Vagina (tissue), 2 donors: ENCODE data around the gene ARHGEF18. TPM values are rescaled to one million over a fixed set of nuclear protein-coding genes. Genes with fewer than 3 reads are reported as not detected.

ENCODE experiments used
- DNase-seq, 2 donors: peaks; one replicate each; pipeline ENCODE4 v3.0.0-alpha.2; 2017; ENCODE audit errors: extremely low spot score in 2 of 2
- H3K27ac ChIP-seq: fragments of 200-600 bp; sonication (generic); one replicate; pipeline ENCODE4 v1.5.1; 2019
- H3K27me3 ChIP-seq: fragments of 200-600 bp; sonication (generic); one replicate; pipeline ENCODE4 v1.5.1; 2019
- H3K36me3 ChIP-seq, 2 donors: fragments of 200-600 bp; sonication (generic); one replicate each; pipeline ENCODE4 v1.5.1; 2017 to 2019
- H3K4me1 ChIP-seq: fragments of 200-600 bp; sonication (generic); one replicate; pipeline ENCODE4 v1.5.1; 2019
- H3K4me3 ChIP-seq, 2 donors: fragments of 200-600 bp; sonication (generic); 1 replicate in 1 of 2; 2 replicates in 1 of 2; pipeline ENCODE4 v1.5.1; 2016 to 2019
- H3K9me3 ChIP-seq: fragments of 200-600 bp; sonication (generic); one replicate; pipeline ENCODE4 v1.5.1; 2019
- POLR2A ChIP-seq, 2 donors: fragments of 450-650 bp; IDR thresholded peaks; one replicate each; pipeline ENCODE4 v1.6.1; 2017; ENCODE audit warnings: antibody characterized with exemption in 2 of 2, mild to moderate bottlenecking in 2 of 2, moderate library complexity in 2 of 2
- POLR2AphosphoS5 ChIP-seq, 2 donors: sonication (generic); formaldehyde crosslinking; IDR thresholded peaks; one replicate each; pipeline ENCODE4 v1.9.0; 2017; ENCODE audit warnings: antibody characterized with exemption in 2 of 2, mild to moderate bottlenecking in 2 of 2, low read depth in 1 of 2; ENCODE audit not compliant: insufficient read depth in 1 of 2
- intact Hi-C: fragments of 100-400 bp; cut with DNase I; formaldehyde crosslinking; loops from one replicate; pipeline ENCODE4 v1.15.1; 2023
- total RNA-seq: library from RNA; depleted of rRNA; stranded (reverse); fragments of >200 nt; gene quantifications from one replicate; pipeline ENCODE4 v1.2.3, GENCODE V29; 2016
- TF ChIP-seq, protein P1 (sequence below), 3 experiments: fragments of 450-650 bp in 2 of 3; fragments of 200-600 bp in 1 of 3; sonication (generic) in 1 of 3; IDR thresholded peaks; one replicate each; pipeline ENCODE4 v1.5.1; 2017 to 2019; ENCODE audit warnings: antibody characterized with exemption in 3 of 3, mild to moderate bottlenecking in 2 of 3, moderate library complexity in 2 of 3

Gene ARHGEF18
- total RNA-seq, 1 donor from 2014 or later: 28.5 TPM

DNA sequence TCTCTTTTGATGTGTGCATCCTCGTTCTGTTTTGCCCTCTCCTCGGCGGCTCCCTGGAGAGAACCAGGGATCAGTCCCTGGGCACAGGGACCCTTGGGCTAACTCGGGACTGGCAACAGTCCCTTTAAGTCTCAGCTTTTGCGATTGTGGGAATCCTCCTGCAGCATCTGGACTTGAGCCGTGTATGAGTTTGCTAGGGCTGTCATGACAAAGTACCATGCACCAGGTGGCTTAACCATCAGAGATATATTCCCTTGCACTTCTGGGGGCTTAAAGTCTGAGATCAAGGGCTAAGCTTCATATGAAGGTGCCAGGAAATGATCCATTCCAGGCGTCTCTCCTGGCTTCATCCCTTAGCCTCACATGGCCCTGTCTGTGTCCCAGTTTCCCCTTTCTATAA is 34.5 kb downstream of the ARHGEF18 start:
- no peak overlapping the region for H3K4me3 ChIP-seq
- no peaks in the 10 kb centered on the region for H3K27me3 ChIP-seq
- no peaks in the 10 kb centered on the region for H3K9me3 ChIP-seq
- no peaks in the 10 kb centered on the region for H3K36me3 ChIP-seq
- no peak for DNase-seq
- intact Hi-C loops: no loop called here
- no peak for TF ChIP-seq POLR2AphosphoS5 (IDR thresholded peaks at IDR 0.05; ENCODE audit: insufficient read depth in 1 of 2, low read depth in 1 of 2)
- TF ChIP-seq POLR2A (IDR thresholded peaks at IDR 0.05): no peak
- TF ChIP-seq, protein P1, sequence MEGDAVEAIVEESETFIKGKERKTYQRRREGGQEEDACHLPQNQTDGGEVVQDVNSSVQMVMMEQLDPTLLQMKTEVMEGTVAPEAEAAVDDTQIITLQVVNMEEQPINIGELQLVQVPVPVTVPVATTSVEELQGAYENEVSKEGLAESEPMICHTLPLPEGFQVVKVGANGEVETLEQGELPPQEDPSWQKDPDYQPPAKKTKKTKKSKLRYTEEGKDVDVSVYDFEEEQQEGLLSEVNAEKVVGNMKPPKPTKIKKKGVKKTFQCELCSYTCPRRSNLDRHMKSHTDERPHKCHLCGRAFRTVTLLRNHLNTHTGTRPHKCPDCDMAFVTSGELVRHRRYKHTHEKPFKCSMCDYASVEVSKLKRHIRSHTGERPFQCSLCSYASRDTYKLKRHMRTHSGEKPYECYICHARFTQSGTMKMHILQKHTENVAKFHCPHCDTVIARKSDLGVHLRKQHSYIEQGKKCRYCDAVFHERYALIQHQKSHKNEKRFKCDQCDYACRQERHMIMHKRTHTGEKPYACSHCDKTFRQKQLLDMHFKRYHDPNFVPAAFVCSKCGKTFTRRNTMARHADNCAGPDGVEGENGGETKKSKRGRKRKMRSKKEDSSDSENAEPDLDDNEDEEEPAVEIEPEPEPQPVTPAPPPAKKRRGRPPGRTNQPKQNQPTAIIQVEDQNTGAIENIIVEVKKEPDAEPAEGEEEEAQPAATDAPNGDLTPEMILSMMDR (IDR thresholded peaks at IDR 0.05): no peak
- H3K27ac ChIP-seq: no peak overlapping the region
- H3K4me1 ChIP-seq: no peaks in the 10 kb centered on the region

- H3K4me1 ChIP-seq: no peaks in the 10 kb centered on the region
Observed at GRCh38 chr19:7385062-7385461, 36.3 kb downstream of the ARHGEF18 start.

DNA sequence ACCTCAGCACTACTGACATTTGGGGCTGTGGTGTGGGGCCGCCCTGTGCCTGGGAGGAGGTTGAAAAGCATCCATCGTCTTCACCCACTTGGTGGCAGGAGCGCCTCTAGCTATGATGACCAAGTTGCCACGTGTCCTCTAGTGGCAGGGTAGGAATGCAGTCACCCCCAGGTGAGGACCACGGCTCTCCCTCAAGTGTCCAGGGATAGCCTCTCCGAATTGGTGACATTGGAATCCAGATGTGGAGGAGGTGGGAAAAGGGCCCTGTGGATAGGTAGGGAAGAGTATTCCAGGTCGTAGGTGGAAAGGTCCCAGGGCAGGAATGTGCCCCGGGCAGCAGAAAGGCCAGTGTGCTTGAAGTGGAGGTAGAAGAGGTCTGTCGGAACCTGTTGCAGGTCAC is 37.6 kb downstream of the ARHGEF18 start:
- TF ChIP-seq POLR2A (IDR thresholded peaks at IDR 0.05) (no peak), POLR2AphosphoS5 (IDR thresholded peaks at IDR 0.05; ENCODE audit: insufficient read depth in 1 of 2, low read depth in 1 of 2) (no peak)
- TF ChIP-seq, protein P1 (IDR thresholded peaks at IDR 0.05): no peak
- DNase-seq: no peak
- intact Hi-C loops: no loop called here
- H3K4me1 ChIP-seq: no peaks in the 10 kb centered on the region
- H3K27ac ChIP-seq: no peak overlapping the region
- no peaks in the 10 kb centered on the region for H3K27me3 ChIP-seq
- H3K9me3 ChIP-seq: no peaks in the 10 kb centered on the region
- H3K36me3 ChIP-seq: no peaks in the 10 kb centered on the region
- no peak overlapping the region for H3K4me3 ChIP-seq

More at GRCh38 chr19:7385062-7385461, 36.3 kb downstream of the ARHGEF18 start:
- Histone ChIP-seq H3K27ac (no peak overlapping the region), H3K9me3 (no peaks in the 10 kb centered on the region), H3K36me3 (no peaks in the 10 kb centered on the region), H3K27me3 (no peaks in the 10 kb centered on the region), H3K4me3 (no peak overlapping the region)
- TF ChIP-seq, protein P1 (IDR thresholded peaks at IDR 0.05): no peak
- TF ChIP-seq POLR2A (IDR thresholded peaks at IDR 0.05) (no peak), POLR2AphosphoS5 (IDR thresholded peaks at IDR 0.05; ENCODE audit: insufficient read depth in 1 of 2, low read depth in 1 of 2) (no peak)
- no peak for DNase-seq
- intact Hi-C loops: no loop called here

DNA sequence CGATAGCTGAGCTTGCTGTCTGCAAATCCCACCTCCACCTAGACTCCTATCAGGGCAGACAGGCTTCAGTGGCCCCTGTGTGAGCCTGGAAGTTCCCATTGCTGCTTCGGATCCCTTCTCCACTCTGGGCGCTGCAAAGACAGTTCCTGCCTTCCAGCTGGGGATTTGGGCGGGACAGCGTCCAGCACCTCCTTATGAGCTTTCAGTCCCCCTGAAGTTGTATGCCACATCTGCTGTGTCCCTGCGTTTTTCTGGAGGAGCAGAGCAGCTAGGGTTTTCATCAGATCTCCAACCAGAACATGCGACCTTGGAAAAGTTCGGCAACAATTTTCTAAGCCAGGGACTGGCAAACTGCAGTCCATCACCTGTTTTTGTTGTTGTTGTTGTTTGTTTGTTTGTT is 38.0 kb downstream of the ARHGEF18 start:
- Histone ChIP-seq H3K4me1 (no peaks in the 10 kb centered on the region), H3K9me3 (no peaks in the 10 kb centered on the region), H3K27ac (no peak overlapping the region), H3K36me3 (no peaks in the 10 kb centered on the region), H3K27me3 (no peaks in the 10 kb centered on the region), H3K4me3 (no peak overlapping the region)
- no peak for TF ChIP-seq POLR2A (IDR thresholded peaks at IDR 0.05)
- TF ChIP-seq, protein P1 (IDR thresholded peaks at IDR 0.05): no peak
- no peak for TF ChIP-seq POLR2AphosphoS5 (IDR thresholded peaks at IDR 0.05; ENCODE audit: insufficient read depth in 1 of 2, low read depth in 1 of 2)
- intact Hi-C loops: no loop called here
- no peak for DNase-seq

DNA sequence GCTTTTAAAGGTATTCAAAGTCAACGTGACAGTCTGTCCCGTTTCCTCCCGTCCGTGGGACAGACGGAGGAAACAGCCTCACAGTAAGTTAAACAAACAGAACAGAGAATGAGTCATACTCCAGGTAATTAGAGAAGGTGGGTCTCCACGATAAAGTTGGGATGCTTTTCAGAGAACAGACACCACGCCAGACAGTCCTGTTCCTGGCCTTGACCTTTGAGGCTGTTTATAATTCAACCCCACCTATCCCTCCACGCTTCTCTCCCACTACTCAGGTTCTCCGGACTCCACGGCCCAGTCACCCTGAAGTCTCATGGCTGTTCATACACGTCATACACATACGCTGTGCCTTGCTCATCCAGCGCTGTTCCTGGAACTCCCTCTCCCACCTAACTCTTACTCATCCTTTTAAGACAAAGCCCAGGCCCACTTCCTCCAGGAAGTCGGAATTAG is 42.5 kb downstream of the ARHGEF18 start:
- Histone ChIP-seq H3K27me3 (no peaks in the 10 kb centered on the region), H3K9me3 (no peaks in the 10 kb centered on the region), H3K36me3 (no peaks in the 10 kb centered on the region), H3K27ac (no peak overlapping the region), H3K4me3 (no peak overlapping the region), H3K4me1 (peaks cover 16% of the 10 kb centered on the region)
- intact Hi-C loops: loop anchor here (10.0 kb wide), 1 partner anchor 134 kb away; the partner anchor contains the start of gene MCOLN1
- no peak for DNase-seq
- no peak for TF ChIP-seq POLR2A (IDR thresholded peaks at IDR 0.05)
- TF ChIP-seq, protein P1 (IDR thresholded peaks at IDR 0.05): no peak
- TF ChIP-seq POLR2AphosphoS5 (IDR thresholded peaks at IDR 0.05; ENCODE audit: insufficient read depth in 1 of 2, low read depth in 1 of 2): peak in 1 of 2 donors; percentile 12
